Mononuclear cell (primary cell): ENCODE measurements around the gene LRBA. TPM values are rescaled to one million over a fixed set of nuclear protein-coding genes. Genes with fewer than 3 reads are reported as not detected.

Experiments used
- H3K27me3 ChIP-seq: 2 replicates; pipeline ENCODE4 v1.6.0; 2011; ENCODE audit warnings: low read length, control low read depth; ENCODE audit not compliant: insufficient read depth
- H3K4me1 ChIP-seq: 2 replicates; pipeline ENCODE4 v1.5.1; 2011; ENCODE audit warnings: mild to moderate bottlenecking, low read length, control low read depth; ENCODE audit not compliant: insufficient read depth
- H3K4me3 ChIP-seq: 2 replicates; pipeline ENCODE4 v1.5.1; 2011; ENCODE audit warnings: mild to moderate bottlenecking, low read length, moderate library complexity
- H3K9me3 ChIP-seq: 2 replicates; pipeline ENCODE4 v1.5.1; 2011; ENCODE audit warnings: low read depth, mild to moderate bottlenecking, control low read depth, low read length
- total RNA-seq: library from RNA; depleted of rRNA; stranded (reverse); fragments of >200 nt; gene quantifications from one replicate; pipeline ENCODE4 v1.2.3, GENCODE V29; 2012

LRBA gene
- total RNA-seq, 1 donor, result 96.0 TPM

DNA sequence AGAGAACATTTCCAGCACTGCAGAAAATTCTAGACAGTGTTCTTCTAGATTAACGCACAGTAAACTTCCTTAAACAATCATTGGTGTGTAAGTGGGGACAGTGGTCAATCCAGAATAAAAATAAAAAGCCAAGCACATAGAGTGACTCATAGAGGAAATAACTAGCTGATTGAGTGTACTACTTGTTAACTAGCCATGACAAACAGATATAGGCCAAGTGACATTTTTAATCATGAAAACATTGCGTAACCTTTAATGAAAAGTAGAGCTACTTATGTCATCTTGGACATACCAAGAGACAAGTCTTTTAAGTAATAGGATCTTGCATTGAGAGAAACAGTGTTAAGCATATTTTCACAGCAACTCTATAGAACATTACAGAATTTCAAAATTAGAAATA, 667.0 kb downstream of the LRBA start:
- Histone ChIP-seq H3K4me3 (no peak overlapping the region), H3K27me3 (no peaks in the 10 kb centered on the region), H3K4me1 (no peaks in the 10 kb centered on the region), H3K9me3 (no peaks in the 10 kb centered on the region)

DNA sequence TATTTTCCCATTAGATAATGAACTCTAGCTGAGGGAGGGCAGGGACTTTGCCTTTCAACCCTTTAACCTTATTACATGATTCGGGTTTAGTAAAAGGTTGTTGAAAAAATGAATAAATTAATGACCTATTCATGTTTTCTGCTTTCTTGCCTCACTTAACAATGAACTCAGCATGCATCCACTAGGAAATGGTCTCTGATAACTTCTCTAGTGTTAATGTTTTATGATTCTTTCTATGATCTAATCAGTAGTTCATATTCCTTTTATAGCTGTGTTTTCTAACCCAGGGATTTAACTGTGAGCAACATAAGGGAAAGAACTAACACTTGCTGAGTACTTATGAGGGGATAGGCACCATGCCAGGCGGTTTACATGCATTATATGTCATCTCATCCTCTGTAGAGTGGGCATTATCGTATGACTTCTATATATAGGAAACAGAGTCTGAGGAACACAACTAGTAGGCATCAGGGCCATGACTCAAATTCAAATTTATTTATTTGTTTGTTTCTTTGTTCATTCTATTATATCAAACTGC, 669.8 kb downstream of the LRBA start:
- H3K4me1 ChIP-seq, result no peaks in the 10 kb centered on the region
- H3K4me3 ChIP-seq, result no peak overlapping the region
- H3K9me3 ChIP-seq, result no peaks in the 10 kb centered on the region
- H3K27me3 ChIP-seq, result no peaks in the 10 kb centered on the region

- H3K27me3 ChIP-seq, result no peaks in the 10 kb centered on the region
- H3K4me1 ChIP-seq, result no peaks in the 10 kb centered on the region
- no peak overlapping the region for H3K4me3 ChIP-seq
- no peaks in the 10 kb centered on the region for H3K9me3 ChIP-seq
Measured at GRCh38 chr4:150343796-150344195, 671.3 kb downstream of the LRBA start.

- no peaks in the 10 kb centered on the region for H3K9me3 ChIP-seq
- no peaks in the 10 kb centered on the region for H3K27me3 ChIP-seq
- no peaks in the 10 kb centered on the region for H3K4me1 ChIP-seq
- no peak overlapping the region for H3K4me3 ChIP-seq
Measured at GRCh38 chr4:150342945-150343344, 672.1 kb downstream of the LRBA start.

DNA sequence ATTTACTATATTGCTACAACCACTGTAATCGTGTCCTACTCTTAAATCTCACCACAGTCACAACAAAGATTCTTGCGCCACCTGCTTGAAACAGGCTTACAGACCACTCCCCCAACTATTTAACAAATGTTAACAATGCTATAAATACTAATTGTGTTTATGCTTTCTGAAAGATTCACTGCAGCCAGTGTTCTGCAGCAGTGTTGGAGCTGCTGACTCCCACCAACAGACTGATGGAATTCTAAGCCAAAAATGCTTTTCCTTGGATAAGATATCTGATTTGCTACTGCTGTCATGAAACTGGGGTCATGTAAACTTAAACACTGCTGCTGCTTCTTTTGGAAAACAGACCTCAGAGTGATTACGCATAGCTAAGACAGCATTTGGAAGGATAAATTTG, 677.4 kb downstream of the LRBA start:
- Histone ChIP-seq H3K27me3 (no peaks in the 10 kb centered on the region), H3K4me1 (no peaks in the 10 kb centered on the region), H3K4me3 (no peak overlapping the region), H3K9me3 (no peaks in the 10 kb centered on the region)

DNA sequence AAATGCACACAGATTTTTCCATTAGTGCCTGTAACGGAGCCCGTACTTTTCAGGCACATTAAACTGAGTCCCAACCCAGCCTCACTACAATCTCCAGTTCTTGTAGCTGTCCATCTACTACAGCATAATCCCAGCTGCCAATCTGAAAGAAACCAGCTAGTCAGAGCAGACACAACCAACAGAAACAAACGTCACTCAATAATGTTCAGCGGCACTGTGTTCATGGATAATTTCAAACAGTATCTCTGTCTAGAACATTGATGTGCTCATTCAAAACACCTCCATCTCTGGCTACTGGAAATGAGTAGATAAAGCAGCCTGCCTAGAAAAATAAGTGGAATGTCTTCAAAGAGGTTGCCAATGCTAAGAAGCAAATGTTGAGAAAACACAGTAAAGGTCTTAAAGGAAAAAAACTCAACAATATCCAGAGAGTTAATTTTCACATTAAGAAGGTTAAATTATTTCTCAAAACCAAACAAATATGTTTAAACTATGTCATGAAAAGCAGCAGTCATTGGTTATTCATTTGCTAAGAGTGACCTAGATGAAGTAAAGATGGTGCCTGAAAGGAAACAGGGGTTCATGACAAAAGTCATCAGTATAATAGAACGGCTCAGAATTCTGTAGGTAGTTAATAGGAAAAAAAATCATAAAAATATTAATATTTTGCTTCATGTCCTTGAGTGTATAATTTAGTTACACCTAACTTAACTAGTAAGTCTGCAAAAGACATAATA, 678.2 kb downstream of the LRBA start:
- Histone ChIP-seq H3K9me3 (no peaks in the 10 kb centered on the region), H3K4me3 (no peak overlapping the region), H3K4me1 (no peaks in the 10 kb centered on the region), H3K27me3 (no peaks in the 10 kb centered on the region)

DNA sequence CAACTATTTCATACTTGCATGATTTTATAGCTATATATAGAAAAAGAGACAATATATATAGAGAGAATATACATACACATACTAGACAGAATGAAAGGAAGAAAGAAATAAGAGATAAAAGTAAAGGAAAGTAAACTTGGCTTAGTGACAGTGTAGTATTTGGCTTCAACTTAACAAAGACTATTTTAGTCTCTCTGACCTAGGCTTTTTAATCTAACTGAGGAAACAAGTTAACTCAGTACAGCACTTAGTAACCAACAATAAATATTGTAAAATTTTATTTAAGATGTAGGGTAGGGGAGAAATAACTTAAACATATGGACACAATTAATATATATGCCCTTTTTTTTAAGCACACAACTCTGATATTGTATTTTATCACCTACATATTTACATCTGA, 682.1 kb downstream of the LRBA start:
- Histone ChIP-seq H3K4me3 (no peak overlapping the region), H3K9me3 (no peaks in the 10 kb centered on the region), H3K27me3 (no peaks in the 10 kb centered on the region), H3K4me1 (no peaks in the 10 kb centered on the region)

- H3K4me1 ChIP-seq, result no peaks in the 10 kb centered on the region
- no peaks in the 10 kb centered on the region for H3K9me3 ChIP-seq
- no peaks in the 10 kb centered on the region for H3K27me3 ChIP-seq
- H3K4me3 ChIP-seq, result no peak overlapping the region
Measured at GRCh38 chr4:150332086-150332485, 683.0 kb downstream of the LRBA start.

GRCh38 chr4:150329373-150329772, 685.7 kb downstream of the LRBA start:
- Histone ChIP-seq H3K9me3 (no peaks in the 10 kb centered on the region), H3K4me3 (no peak overlapping the region), H3K4me1 (no peaks in the 10 kb centered on the region), H3K27me3 (no peaks in the 10 kb centered on the region)

DNA sequence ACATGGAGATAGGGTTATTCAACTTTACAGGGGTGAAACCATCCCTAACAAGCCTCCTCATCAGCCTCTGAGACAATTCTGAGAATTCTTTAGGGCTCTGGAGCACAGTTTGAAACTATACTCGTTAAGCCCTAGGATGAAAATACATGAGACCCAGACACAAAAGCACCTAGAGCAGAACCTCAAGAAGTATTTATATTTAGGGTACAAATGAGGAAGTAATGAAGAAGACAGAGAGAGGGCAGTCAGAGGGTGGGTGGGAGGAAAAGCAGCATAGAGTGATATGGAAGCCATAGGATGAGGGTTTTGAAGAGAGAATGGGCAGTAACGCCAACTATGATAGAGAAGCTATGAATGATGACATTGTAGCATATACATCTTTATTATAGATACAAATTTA, 686.6 kb downstream of the LRBA start:
- H3K4me3 ChIP-seq, result no peak overlapping the region
- no peaks in the 10 kb centered on the region for H3K4me1 ChIP-seq
- H3K9me3 ChIP-seq, result no peaks in the 10 kb centered on the region
- H3K27me3 ChIP-seq, result no peaks in the 10 kb centered on the region

DNA sequence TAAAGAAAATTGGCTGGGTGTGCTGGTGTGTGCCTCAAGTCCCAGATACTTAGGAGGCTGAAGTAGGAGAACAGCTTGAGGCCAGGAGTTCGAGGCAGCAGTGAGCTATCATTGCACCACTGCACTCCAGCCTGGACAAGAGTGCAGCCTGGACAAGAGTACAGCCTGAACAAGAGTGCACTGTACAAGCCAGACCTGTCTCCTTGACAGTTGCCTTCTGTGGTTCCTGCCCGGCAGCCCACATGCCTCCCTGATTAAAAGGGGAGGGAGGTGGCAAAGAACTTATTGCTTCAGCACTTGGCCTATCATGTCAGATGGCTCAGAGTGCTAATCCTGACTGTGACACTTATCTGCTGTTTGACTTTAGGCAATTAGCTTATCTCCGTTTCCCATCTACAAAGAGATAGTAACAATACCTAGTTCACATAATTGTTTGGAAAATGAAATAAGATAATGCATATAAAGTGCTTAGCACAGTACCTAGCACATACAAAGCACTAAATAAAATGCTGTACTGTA, 687.8 kb downstream of the LRBA start:
- H3K4me1 ChIP-seq, result no peaks in the 10 kb centered on the region

DNA sequence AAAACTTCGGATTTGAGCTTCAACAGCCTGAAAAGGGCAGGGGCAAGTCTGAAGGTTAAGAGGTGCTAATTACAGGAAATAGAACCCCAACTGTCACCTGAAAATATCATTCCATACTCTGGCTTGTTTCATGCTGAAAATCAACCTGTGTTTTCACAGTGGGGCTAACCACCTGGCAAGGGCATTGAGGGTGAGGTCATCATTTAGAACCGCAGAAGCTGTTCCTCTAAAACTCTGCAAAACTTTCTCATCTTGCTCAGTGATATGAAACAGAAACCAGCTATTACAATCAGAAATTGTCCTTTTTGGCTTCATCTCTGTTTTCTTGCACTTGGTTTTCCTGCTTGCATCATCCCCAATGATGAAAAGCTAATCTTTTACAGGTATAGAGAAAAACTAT, 689.2 kb downstream of the LRBA start:
- Histone ChIP-seq H3K4me3 (no peak overlapping the region), H3K4me1 (no peaks in the 10 kb centered on the region), H3K9me3 (no peaks in the 10 kb centered on the region), H3K27me3 (no peaks in the 10 kb centered on the region)

More for the DNA sequence above, 687.8 kb downstream of the LRBA start:
- no peaks in the 10 kb centered on the region for H3K27me3 ChIP-seq
- no peak overlapping the region for H3K4me3 ChIP-seq
- H3K9me3 ChIP-seq, result no peaks in the 10 kb centered on the region

DNA sequence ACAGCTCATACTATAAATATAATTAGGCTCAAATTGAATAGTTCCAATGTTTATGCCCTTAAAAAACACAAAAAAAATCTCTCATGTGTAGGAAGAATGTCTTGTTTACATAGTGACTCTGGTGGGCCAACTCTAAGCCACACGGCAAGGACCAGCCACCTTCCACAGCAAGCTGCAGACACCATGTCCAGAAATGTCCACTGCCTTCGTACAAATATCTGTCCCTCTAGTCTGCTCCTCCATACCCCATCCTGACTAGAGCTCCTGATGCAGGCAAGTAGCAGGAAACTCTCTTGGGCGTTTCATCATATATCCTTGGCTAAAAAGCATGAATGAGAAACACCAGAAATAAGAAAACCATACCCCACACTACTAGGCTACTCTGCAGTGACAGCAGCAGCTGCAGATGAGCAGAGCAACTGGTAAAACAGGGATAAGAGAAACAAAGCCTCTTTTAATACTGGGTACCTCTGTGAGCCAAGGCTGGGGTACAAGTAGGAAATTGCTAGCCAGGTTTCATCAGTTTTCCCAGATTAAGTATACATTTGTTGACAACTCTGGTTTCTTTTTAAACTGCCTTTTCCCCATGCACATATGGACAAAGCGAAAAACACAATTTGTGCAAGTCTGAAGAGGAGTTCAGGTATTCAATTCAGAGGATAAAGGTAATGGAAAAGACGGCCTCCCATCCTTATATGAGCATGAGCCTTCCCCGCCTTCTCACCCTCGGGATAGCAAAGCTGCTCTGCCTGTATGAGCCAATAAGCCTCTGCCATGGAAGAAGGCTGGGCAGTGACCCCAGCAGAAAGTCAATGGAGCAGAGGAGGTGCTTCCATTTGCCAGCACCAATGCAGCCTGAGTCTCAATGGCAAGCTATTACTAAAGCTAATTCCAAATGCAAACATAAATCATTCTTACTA, 691.4 kb downstream of the LRBA start:
- Histone ChIP-seq H3K4me3 (no peak overlapping the region), H3K27me3 (no peaks in the 10 kb centered on the region), H3K4me1 (no peaks in the 10 kb centered on the region), H3K9me3 (no peaks in the 10 kb centered on the region)

DNA sequence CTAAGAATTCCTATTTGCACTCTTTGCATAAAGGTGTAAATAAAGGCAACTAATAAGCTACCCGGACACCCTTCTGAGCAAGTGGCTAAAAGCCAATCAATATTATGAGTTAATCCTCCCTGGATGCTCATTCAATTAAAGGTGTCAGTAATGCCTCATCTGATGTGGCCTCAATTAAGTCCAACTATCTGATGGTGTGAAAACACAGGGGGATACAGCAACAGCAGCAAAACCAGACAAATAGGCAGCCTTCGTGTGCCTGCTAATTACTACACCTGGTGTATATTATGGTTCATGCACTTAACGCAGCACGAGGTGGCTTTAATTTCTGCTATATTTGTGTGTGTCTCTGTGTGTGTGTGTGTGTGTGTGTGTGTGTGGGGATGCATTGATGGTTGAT, 692.4 kb downstream of the LRBA start:
- Histone ChIP-seq H3K9me3 (no peaks in the 10 kb centered on the region), H3K27me3 (no peaks in the 10 kb centered on the region), H3K4me1 (no peaks in the 10 kb centered on the region), H3K4me3 (no peak overlapping the region)

- no peak overlapping the region for H3K4me3 ChIP-seq
- H3K4me1 ChIP-seq, result peaks cover 4% of the 10 kb centered on the region
- no peaks in the 10 kb centered on the region for H3K9me3 ChIP-seq
- H3K27me3 ChIP-seq, result no peaks in the 10 kb centered on the region
Measured at GRCh38 chr4:150321113-150321512, 694.0 kb downstream of the LRBA start.
